Activated CD4-positive, alpha-beta memory T cell treated with anti-CD3 and anti-CD28 coated beads for 36 hours (primary cell): ENCODE results near the gene XYLT1. TPM values are rescaled to one million over a fixed set of nuclear protein-coding genes. Genes with fewer than 3 reads are reported as not detected.
"Not testable (repeated sequence)": the region's sequence is repeated elsewhere in the genome, so short reads cannot be mapped to it uniquely, and the experiment has no call there.

ENCODE experiments used
- CTCF ChIA-PET: fragments of 350-600 bp; sonication (Branson Sonifier 250); formaldehyde crosslinking; loops from one replicate; lab custom pipeline; 2021; ENCODE audit warnings: antibody characterized with exemption, inconsistent platforms; lab: Charles Lee
- POLR2A ChIA-PET: fragments of 350-600 bp; sonication (Branson Sonifier 250); formaldehyde crosslinking; loops from one replicate; lab custom pipeline; 2021; ENCODE audit warnings: antibody characterized with exemption; lab: Charles Lee
- DNase-seq: peaks from one replicate; pipeline ENCODE4 v3.0.0-alpha.2; 2020
- H3K27ac Mint-ChIP-seq: one replicate; pipeline ENCODE4 v1.8.0; 2021; ENCODE audit warnings: mixed read lengths
- H3K27me3 Mint-ChIP-seq: one replicate; pipeline ENCODE4 v1.8.0; 2021; ENCODE audit warnings: mixed read lengths
- H3K36me3 Mint-ChIP-seq: one replicate; pipeline ENCODE4 v1.8.0; 2021; ENCODE audit warnings: mixed read lengths
- H3K4me1 Mint-ChIP-seq: one replicate; pipeline ENCODE4 v1.8.0; 2021; ENCODE audit warnings: low read depth, mixed read lengths
- H3K4me3 Mint-ChIP-seq: one replicate; pipeline ENCODE4 v1.8.0; 2021; ENCODE audit warnings: mild to moderate bottlenecking, mixed read lengths
- H3K9me3 Mint-ChIP-seq: one replicate; pipeline ENCODE4 v1.8.0; 2021; ENCODE audit warnings: mixed read lengths
- intact Hi-C: fragments of 100-400 bp; cut with micrococcal nuclease; formaldehyde crosslinking; loops from one replicate; pipeline ENCODE4 v1.15.1; 2023
- total RNA-seq, 2 experiments: library from RNA; stranded (reverse); gene quantifications; one replicate each; pipeline ENCODE4 v1.2.3, GENCODE V29; 2021

XYLT1 gene
- total RNA-seq, 2 experiments from 2014 or later, result 6.2 to 6.8 TPM

GRCh38 chr16:17335406-17335805 is 135.4 kb downstream of the XYLT1 start:
- CTCF ChIA-PET, result not testable (repeated sequence)

DNA sequence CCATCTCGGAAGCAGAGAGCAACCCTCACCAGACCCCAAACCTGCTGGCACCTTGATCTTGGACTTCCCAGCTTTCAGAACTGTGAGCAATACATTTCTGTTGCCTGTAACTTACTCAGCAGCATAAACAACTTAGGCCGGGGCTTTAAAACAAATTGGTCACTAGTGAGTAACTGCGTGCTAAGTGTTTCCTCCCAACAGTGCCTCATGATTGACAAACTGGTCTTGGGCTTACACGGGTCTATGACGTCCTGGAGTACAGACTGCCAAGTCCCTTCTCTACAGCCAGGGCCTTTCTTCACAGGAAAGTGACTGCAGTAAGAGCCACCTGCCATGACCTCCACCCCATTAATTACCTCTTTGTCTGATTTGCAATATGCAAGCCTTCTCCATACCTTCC is 136.7 kb downstream of the XYLT1 start:
- ChIA-PET POLR2A (no interaction called here), CTCF (no interaction called here)
- Mint-ChIP-seq H3K9me3 (no peaks in the 10 kb centered on the region), H3K27ac (no peak overlapping the region), H3K36me3 (no peaks in the 10 kb centered on the region), H3K4me3 (no peak overlapping the region), H3K27me3 (no peaks in the 10 kb centered on the region), H3K4me1 (peaks cover 2% of the 10 kb centered on the region)
- no peak for DNase-seq
- intact Hi-C loops, result no loop called here

More at GRCh38 chr16:17335406-17335805, 135.4 kb downstream of the XYLT1 start:
- POLR2A ChIA-PET, result interaction anchor here (0.6 kb wide), 1 partner anchor 263 kb away, joined by 3 read pairs; no protein-coding TSS in a partner anchor
- H3K9me3 Mint-ChIP-seq, H3K27ac Mint-ChIP-seq, DNase-seq, H3K4me1 Mint-ChIP-seq, H3K36me3 Mint-ChIP-seq, intact Hi-C loops, H3K27me3 Mint-ChIP-seq, H3K4me3 Mint-ChIP-seq: not testable (repeated sequence)

DNA sequence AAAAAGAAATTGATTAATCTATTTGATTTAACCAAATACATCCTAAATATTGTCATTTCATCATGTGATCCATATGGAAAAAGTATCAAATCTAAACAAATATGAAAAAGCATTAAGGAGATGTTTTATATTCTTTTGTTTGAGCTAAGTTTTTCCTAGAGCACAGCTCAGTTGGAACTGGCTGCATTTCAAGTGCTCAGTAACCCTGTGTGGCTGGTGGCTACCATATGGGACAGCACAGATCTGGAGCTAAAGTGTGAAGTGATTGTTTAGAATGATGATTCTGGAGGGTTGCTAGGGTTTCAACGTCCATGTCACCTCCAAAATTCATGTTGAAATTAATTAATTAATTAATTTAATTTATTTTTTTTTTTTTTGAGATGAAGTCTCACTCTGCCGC is 137.5 kb downstream of the XYLT1 start:
- Mint-ChIP-seq H3K4me1 (peaks cover 2% of the 10 kb centered on the region), H3K9me3 (no peaks in the 10 kb centered on the region), H3K27me3 (no peaks in the 10 kb centered on the region), H3K27ac (no peak overlapping the region), H3K4me3 (no peak overlapping the region), H3K36me3 (no peaks in the 10 kb centered on the region)
- intact Hi-C loops, result no loop called here
- DNase-seq, result no peak
- CTCF ChIA-PET, result no interaction called here
- POLR2A ChIA-PET, result no interaction called here

DNA sequence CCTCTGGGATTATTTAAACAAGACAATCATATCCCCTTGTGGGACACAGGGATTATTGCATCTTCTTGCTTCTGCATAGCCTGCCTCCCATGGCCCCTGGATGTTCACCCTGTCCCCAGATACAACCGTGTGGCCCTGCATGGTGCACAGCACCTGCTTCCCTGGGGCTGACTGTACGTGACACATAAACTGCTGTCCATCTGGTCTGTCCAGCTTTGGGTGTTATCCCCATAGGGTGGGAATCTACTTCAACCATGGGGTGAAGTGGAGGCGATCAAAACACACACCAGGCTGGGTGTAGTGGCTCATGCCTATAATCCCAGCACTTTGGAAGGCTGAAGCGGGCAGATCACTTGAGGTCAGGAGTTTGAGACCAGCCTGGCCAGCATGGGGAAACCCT is 138.8 kb downstream of the XYLT1 start:
- ChIA-PET CTCF (no interaction called here), POLR2A (no interaction called here)
- Mint-ChIP-seq H3K27ac (no peak overlapping the region), H3K36me3 (no peaks in the 10 kb centered on the region), H3K4me1 (peaks cover 2% of the 10 kb centered on the region), H3K4me3 (no peak overlapping the region), H3K27me3 (no peaks in the 10 kb centered on the region), H3K9me3 (no peaks in the 10 kb centered on the region)
- no peak for DNase-seq
- intact Hi-C loops, result no loop called here

DNA sequence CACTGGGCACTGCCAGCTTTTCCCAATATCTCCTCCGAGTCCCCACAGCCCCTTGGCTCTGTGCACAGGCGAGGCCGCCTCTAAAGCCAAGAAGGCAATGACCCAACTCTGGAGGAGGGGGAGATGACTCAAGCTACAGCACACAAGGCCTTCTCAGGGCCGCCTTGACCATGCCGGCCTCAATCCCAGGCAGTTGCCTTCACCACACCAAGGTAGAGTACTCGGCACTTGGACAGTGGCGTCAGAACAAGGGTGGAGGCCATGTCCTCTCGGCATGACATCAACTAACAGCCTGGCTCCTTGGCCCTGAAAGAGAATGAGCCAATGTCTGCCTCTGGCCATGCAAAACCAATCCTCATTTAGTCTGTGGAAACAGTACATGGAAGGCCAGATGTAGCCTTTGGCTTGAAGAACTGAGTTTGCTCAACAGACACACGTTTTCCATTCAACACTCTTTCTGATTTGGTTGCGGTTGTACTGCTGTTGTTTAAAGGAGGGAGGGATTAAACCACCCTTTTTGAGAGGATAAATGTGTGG is 139.6 kb downstream of the XYLT1 start:
- intact Hi-C loops, result no loop called here
- Mint-ChIP-seq H3K4me1 (peaks cover 2% of the 10 kb centered on the region), H3K27ac (no peak overlapping the region), H3K4me3 (no peak overlapping the region), H3K36me3 (no peaks in the 10 kb centered on the region), H3K27me3 (no peaks in the 10 kb centered on the region), H3K9me3 (no peaks in the 10 kb centered on the region)
- ChIA-PET POLR2A (no interaction called here), CTCF (no interaction called here)
- no peak for DNase-seq

GRCh38 chr16:17330044-17330443 is 140.7 kb downstream of the XYLT1 start:
- Mint-ChIP-seq H3K36me3 (no peaks in the 10 kb centered on the region), H3K4me3 (no peak overlapping the region), H3K4me1 (peaks cover 2% of the 10 kb centered on the region), H3K9me3 (no peaks in the 10 kb centered on the region), H3K27me3 (no peaks in the 10 kb centered on the region), H3K27ac (no peak overlapping the region)
- intact Hi-C loops, result no loop called here
- POLR2A ChIA-PET, result no interaction called here
- CTCF ChIA-PET, result no interaction called here
- DNase-seq, result no peak

DNA sequence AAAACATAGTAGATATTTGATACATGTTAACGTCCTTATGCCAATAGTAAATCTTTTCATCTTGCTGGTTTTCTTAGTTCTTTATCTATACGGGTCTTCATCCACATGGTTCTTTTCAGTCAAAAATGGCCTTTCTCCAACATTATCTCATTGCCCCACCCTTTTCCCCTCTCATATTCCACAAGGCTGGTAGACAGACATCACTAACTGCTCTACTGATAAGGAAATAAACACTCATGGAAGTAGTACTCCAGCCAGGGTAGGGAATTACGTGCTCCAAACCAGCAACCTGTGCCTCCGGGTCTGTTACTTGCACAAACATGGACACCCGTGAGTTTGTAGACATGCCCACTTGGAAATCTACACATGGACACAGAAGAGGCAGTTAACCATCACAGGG is 141.4 kb downstream of the XYLT1 start:
- H3K9me3 Mint-ChIP-seq, result no peaks in the 10 kb centered on the region
- no peak overlapping the region for H3K27ac Mint-ChIP-seq
- H3K4me3 Mint-ChIP-seq, result no peak overlapping the region
- no peak for DNase-seq
- H3K27me3 Mint-ChIP-seq, result no peaks in the 10 kb centered on the region
- intact Hi-C loops, result no loop called here
- H3K4me1 Mint-ChIP-seq, result peaks cover 2% of the 10 kb centered on the region
- POLR2A ChIA-PET, result no interaction called here
- no peaks in the 10 kb centered on the region for H3K36me3 Mint-ChIP-seq
- CTCF ChIA-PET, result no interaction called here

DNA sequence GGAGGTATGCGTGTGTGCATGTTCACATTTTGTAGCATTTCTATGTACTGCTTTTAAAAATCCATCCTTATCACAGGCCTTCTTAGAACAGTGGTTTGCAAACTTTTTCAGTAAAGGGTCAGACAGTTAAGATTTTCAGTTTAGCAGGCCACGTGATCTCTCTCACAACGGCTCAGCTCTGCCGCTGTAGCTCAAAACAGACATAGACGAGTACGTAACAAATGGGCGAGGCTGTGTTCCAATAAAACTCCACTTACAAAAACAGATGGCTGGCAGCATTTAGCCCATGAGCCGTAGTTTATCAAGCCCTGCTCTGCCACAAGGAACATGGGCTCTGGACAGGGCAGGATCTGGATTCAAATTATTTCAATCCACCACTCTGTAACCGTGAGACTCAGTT is 141.8 kb downstream of the XYLT1 start:
- CTCF ChIA-PET, result no interaction called here

GRCh38 chr16:17327664-17328335 is 143.0 kb downstream of the XYLT1 start:
- Mint-ChIP-seq H3K9me3 (no peaks in the 10 kb centered on the region), H3K27ac (no peak overlapping the region), H3K4me3 (no peak overlapping the region), H3K4me1 (peaks cover 5% of the 10 kb centered on the region), H3K27me3 (no peaks in the 10 kb centered on the region), H3K36me3 (no peaks in the 10 kb centered on the region)
- ChIA-PET POLR2A (no interaction called here), CTCF (interaction anchor here (0.6 kb wide), 1 partner anchor 58 kb away, joined by 3 read pairs; no protein-coding TSS in a partner anchor)
- intact Hi-C loops, result no loop called here
- no peak for DNase-seq

More for the DNA sequence above, 141.8 kb downstream of the XYLT1 start:
- H3K4me1 Mint-ChIP-seq, result peaks cover 4% of the 10 kb centered on the region
- DNase-seq, result no peak
- no peak overlapping the region for H3K27ac Mint-ChIP-seq
- H3K36me3 Mint-ChIP-seq, result no peaks in the 10 kb centered on the region
- no peaks in the 10 kb centered on the region for H3K9me3 Mint-ChIP-seq
- H3K27me3 Mint-ChIP-seq, result no peaks in the 10 kb centered on the region
- no peak overlapping the region for H3K4me3 Mint-ChIP-seq
- POLR2A ChIA-PET, result no interaction called here
- intact Hi-C loops, result no loop called here

- H3K4me3 Mint-ChIP-seq, result no peak overlapping the region
- no peaks in the 10 kb centered on the region for H3K36me3 Mint-ChIP-seq
- no peaks in the 10 kb centered on the region for H3K27me3 Mint-ChIP-seq
- POLR2A ChIA-PET, result no interaction called here
- H3K4me1 Mint-ChIP-seq, result peaks cover 5% of the 10 kb centered on the region
- intact Hi-C loops, result no loop called here
- CTCF ChIA-PET, result no interaction called here
- no peak overlapping the region for H3K27ac Mint-ChIP-seq
- no peak for DNase-seq
- H3K9me3 Mint-ChIP-seq, result no peaks in the 10 kb centered on the region
Measured at GRCh38 chr16:17325476-17326143, 145.2 kb downstream of the XYLT1 start.

DNA sequence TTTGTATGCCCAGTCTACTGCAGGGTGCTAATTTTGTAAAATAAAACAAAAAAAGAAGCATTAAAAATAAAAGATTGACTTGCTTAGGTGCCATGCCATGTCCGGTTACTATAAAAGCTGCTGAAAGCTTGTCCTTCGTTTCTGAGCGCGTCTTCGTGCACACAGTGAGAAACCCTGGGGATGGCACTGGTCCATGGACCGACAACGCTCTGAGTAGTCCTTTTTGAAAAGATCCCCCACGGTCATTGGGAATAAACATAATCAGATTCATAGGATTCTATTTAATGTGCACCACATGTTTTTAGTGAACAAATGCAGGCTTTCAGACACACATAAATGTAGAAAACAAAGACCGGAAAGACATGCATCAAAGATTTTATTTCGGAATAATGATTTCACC is 146.3 kb downstream of the XYLT1 start:
- no peak overlapping the region for H3K27ac Mint-ChIP-seq
- no peak overlapping the region for H3K4me3 Mint-ChIP-seq
- no peaks in the 10 kb centered on the region for H3K27me3 Mint-ChIP-seq
- H3K4me1 Mint-ChIP-seq, result peaks cover 3% of the 10 kb centered on the region
- DNase-seq, result no peak
- ChIA-PET CTCF (no interaction called here), POLR2A (no interaction called here)
- H3K36me3 Mint-ChIP-seq, result no peaks in the 10 kb centered on the region
- intact Hi-C loops, result no loop called here
- H3K9me3 Mint-ChIP-seq, result no peaks in the 10 kb centered on the region

DNA sequence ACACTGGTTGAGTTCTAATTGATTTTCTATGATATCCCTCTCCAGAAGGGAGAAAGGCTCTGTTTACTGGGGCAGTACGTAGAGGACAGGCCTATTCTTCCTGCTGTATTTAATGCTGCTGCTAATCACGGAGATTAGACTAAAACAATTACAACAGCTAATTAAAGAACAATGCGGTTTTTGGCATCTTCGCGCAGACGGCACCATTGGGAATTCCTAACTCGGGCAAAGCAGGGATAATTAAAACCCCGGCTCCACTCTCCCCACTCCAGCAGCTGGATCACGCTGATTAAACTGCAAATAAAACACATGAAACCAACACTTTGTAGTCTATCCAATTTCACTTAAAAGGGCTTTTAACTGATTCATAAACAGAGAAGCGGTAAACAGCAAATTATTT is 147.6 kb downstream of the XYLT1 start:
- Mint-ChIP-seq H3K36me3 (no peaks in the 10 kb centered on the region), H3K27me3 (no peaks in the 10 kb centered on the region), H3K4me3 (no peak overlapping the region), H3K27ac (no peak overlapping the region), H3K4me1 (peaks cover 3% of the 10 kb centered on the region), H3K9me3 (no peaks in the 10 kb centered on the region)
- ChIA-PET POLR2A (no interaction called here), CTCF (no interaction called here)
- DNase-seq, result no peak
- intact Hi-C loops, result no loop called here

DNA sequence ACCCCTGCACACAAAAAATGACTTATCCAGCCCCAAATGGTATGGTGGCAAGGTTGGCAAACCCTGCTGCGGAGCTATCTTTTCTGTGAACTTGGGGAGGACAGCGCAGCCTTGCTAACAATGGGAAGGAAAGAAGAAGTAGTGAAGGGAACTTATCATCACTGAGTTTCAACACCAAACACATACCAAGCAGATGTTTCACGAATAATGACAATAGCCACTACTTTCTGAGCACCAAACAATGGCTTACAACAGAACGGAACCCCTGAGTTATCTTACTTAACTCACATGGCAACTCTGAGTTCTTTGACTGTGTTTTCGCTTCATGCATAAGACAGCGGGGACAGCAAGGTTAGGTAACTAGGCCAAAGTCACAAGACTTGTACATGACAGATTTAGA is 148.9 kb downstream of the XYLT1 start:
- CTCF ChIA-PET, result no interaction called here
- no peaks in the 10 kb centered on the region for H3K27me3 Mint-ChIP-seq
- H3K4me1 Mint-ChIP-seq, result peaks cover 3% of the 10 kb centered on the region
- intact Hi-C loops, result no loop called here
- DNase-seq, result no peak
- no peaks in the 10 kb centered on the region for H3K36me3 Mint-ChIP-seq
- H3K4me3 Mint-ChIP-seq, result no peak overlapping the region
- POLR2A ChIA-PET, result no interaction called here
- no peak overlapping the region for H3K27ac Mint-ChIP-seq
- no peaks in the 10 kb centered on the region for H3K9me3 Mint-ChIP-seq
